Nephron progenitor cell (in vitro differentiated cells): Measurements from ENCODE around the gene EXOC4.

ENCODE experiments used
- DNase-seq: peaks from one replicate; pipeline ENCODE4 v3.0.0; 2021
- H3K27ac Mint-ChIP-seq: 2 replicates; pipeline ENCODE4 v1.8.0; 2021; ENCODE audit warnings: mild to moderate bottlenecking, moderate library complexity, mixed read lengths
- H3K27me3 Mint-ChIP-seq: 2 replicates; pipeline ENCODE4 v1.8.0; 2021; ENCODE audit warnings: mild to moderate bottlenecking, low read depth, mixed read lengths; ENCODE audit not compliant: poor library complexity
- H3K36me3 Mint-ChIP-seq: 2 replicates; pipeline ENCODE4 v1.8.0; 2021; ENCODE audit warnings: low read depth, mixed read lengths
- H3K4me1 Mint-ChIP-seq: 2 replicates; pipeline ENCODE4 v1.8.0; 2021; ENCODE audit warnings: mixed read lengths
- H3K4me3 Mint-ChIP-seq: 2 replicates; pipeline ENCODE4 v1.8.0; 2021; ENCODE audit warnings: mild to moderate bottlenecking, moderate library complexity, mixed read lengths
- H3K9me3 Mint-ChIP-seq: 2 replicates; pipeline ENCODE4 v1.8.0; 2021; ENCODE audit warnings: mild to moderate bottlenecking, moderate library complexity, mixed read lengths
- CTCF ChIP-seq: fragments of 200-600 bp; sonication (generic); IDR thresholded peaks from 2 replicates; pipeline ENCODE4 v1.5.0; 2021; ENCODE audit warnings: antibody characterized with exemption

The EXOC4 gene

GRCh38 chr7:133536450-133536849, 283.6 kb downstream of the EXOC4 start:
- Mint-ChIP-seq H3K4me3 (no peak overlapping the region), H3K9me3 (no peaks in the 10 kb centered on the region), H3K27me3 (no peaks in the 10 kb centered on the region), H3K27ac (no peak overlapping the region), H3K36me3 (peaks cover 4% of the 10 kb centered on the region), H3K4me1 (no peaks in the 10 kb centered on the region)
- no peak for DNase-seq
- TF ChIP-seq CTCF, result no peak

- Mint-ChIP-seq H3K36me3 (peaks cover 4% of the 10 kb centered on the region), H3K9me3 (no peaks in the 10 kb centered on the region), H3K4me1 (no peaks in the 10 kb centered on the region), H3K4me3 (no peak overlapping the region), H3K27me3 (no peaks in the 10 kb centered on the region), H3K27ac (no peak overlapping the region)
- no peak for TF ChIP-seq CTCF
- no peak for DNase-seq
Observed at GRCh38 chr7:133539016-133539415, 286.1 kb downstream of the EXOC4 start.

- Mint-ChIP-seq H3K4me1 (no peaks in the 10 kb centered on the region), H3K36me3 (peaks cover 4% of the 10 kb centered on the region), H3K9me3 (no peaks in the 10 kb centered on the region), H3K4me3 (no peak overlapping the region), H3K27ac (no peak overlapping the region), H3K27me3 (no peaks in the 10 kb centered on the region)
- TF ChIP-seq CTCF, result no peak
- DNase-seq, result no peak
Observed at GRCh38 chr7:133540096-133540860, 287.4 kb downstream of the EXOC4 start.

GRCh38 chr7:133542209-133542780, 289.4 kb downstream of the EXOC4 start:
- no peak for DNase-seq
- Mint-ChIP-seq H3K4me1 (no peaks in the 10 kb centered on the region), H3K4me3 (no peak overlapping the region), H3K27ac (peak overlapping the region; percentile 57), H3K36me3 (peaks cover 3% of the 10 kb centered on the region), H3K9me3 (no peaks in the 10 kb centered on the region), H3K27me3 (no peaks in the 10 kb centered on the region)
- TF ChIP-seq CTCF, result no peak

GRCh38 chr7:133543657-133544056, 290.8 kb downstream of the EXOC4 start:
- Mint-ChIP-seq H3K27ac (no peak overlapping the region), H3K27me3 (no peaks in the 10 kb centered on the region), H3K36me3 (no peaks in the 10 kb centered on the region), H3K4me1 (no peaks in the 10 kb centered on the region), H3K4me3 (no peak overlapping the region), H3K9me3 (no peaks in the 10 kb centered on the region)
- no peak for TF ChIP-seq CTCF
- no peak for DNase-seq

- no peak for DNase-seq
- Mint-ChIP-seq H3K9me3 (no peaks in the 10 kb centered on the region), H3K36me3 (no peaks in the 10 kb centered on the region), H3K27ac (no peak overlapping the region), H3K27me3 (no peaks in the 10 kb centered on the region), H3K4me3 (no peak overlapping the region), H3K4me1 (no peaks in the 10 kb centered on the region)
- TF ChIP-seq CTCF, result no peak
Observed at GRCh38 chr7:133545618-133546017, 292.7 kb downstream of the EXOC4 start.
